Measurements from ENCODE around the gene KCNG2. TPM values are rescaled to one million over a fixed set of nuclear protein-coding genes. Genes with fewer than 3 reads are reported as not detected.

KCNG2 gene
- total RNA-seq, 2 donors from 2014 or later, result 1.5 TPM; not detected in 1

- DNase-seq (ENCODE audit: low spot score), result no peak
- H3K36me3 ChIP-seq, result no peaks in the 10 kb centered on the region
- no peak for ATAC-seq (ENCODE audit: insufficient number of reproducible peaks, low FRiP score, low read depth)
- no peak for TF ChIP-seq CTCF (IDR thresholded peaks at IDR 0.05)
- no peaks in the 10 kb centered on the region for H3K27me3 ChIP-seq (replicated peaks; ENCODE audit: insufficient read depth)
- H3K4me1 ChIP-seq (ENCODE audit: control insufficient read depth in 1 of 2, low read depth in 2 of 2), result no peaks in the 10 kb centered on the region
- no peak overlapping the region for H3K4me3 ChIP-seq
- H3K27ac ChIP-seq, result no peak overlapping the region
- H3K9me3 ChIP-seq, result peaks cover 55% of the 10 kb centered on the region
Observed at GRCh38 chr18:79890674-79891073, 92.9 kb downstream of the KCNG2 start.

- Histone ChIP-seq H3K27me3 (replicated peaks; ENCODE audit: insufficient read depth) (no peaks in the 10 kb centered on the region), H3K4me3 (no peak overlapping the region), H3K4me1 (ENCODE audit: control insufficient read depth in 1 of 2, low read depth in 2 of 2) (no peaks in the 10 kb centered on the region), H3K9me3 (peaks cover 59% of the 10 kb centered on the region), H3K27ac (no peak overlapping the region), H3K36me3 (no peaks in the 10 kb centered on the region)
- ATAC-seq (ENCODE audit: insufficient number of reproducible peaks, low FRiP score, low read depth) (no peak), DNase-seq (ENCODE audit: low spot score) (no peak)
- no peak for TF ChIP-seq CTCF (IDR thresholded peaks at IDR 0.05)
Observed at GRCh38 chr18:79896738-79897137, 99.0 kb downstream of the KCNG2 start.

GRCh38 chr18:79897940-79898625 is 100.3 kb downstream of the KCNG2 start:
- DNase-seq (ENCODE audit: low spot score) (no peak), ATAC-seq (ENCODE audit: insufficient number of reproducible peaks, low FRiP score, low read depth) (no peak)
- peaks cover 2% of the 10 kb centered on the region for H3K36me3 ChIP-seq
- H3K27me3 ChIP-seq (replicated peaks; ENCODE audit: insufficient read depth), result no peaks in the 10 kb centered on the region
- TF ChIP-seq CTCF (IDR thresholded peaks at IDR 0.05), result no peak
- no peak overlapping the region for H3K27ac ChIP-seq
- H3K4me3 ChIP-seq, result no peak overlapping the region
- peaks cover 50% of the 10 kb centered on the region for H3K9me3 ChIP-seq
- no peaks in the 10 kb centered on the region for H3K4me1 ChIP-seq (ENCODE audit: control insufficient read depth in 1 of 2, low read depth in 2 of 2)

GRCh38 chr18:79898952-79899608 is 101.3 kb downstream of the KCNG2 start:
- ATAC-seq (ENCODE audit: insufficient number of reproducible peaks, low FRiP score, low read depth) (no peak), DNase-seq (ENCODE audit: low spot score) (no peak)
- Histone ChIP-seq H3K36me3 (peaks cover 10% of the 10 kb centered on the region), H3K9me3 (peaks cover 40% of the 10 kb centered on the region), H3K4me1 (ENCODE audit: control insufficient read depth in 1 of 2, low read depth in 2 of 2) (no peaks in the 10 kb centered on the region), H3K27me3 (replicated peaks; ENCODE audit: insufficient read depth) (no peaks in the 10 kb centered on the region), H3K27ac (no peak overlapping the region), H3K4me3 (no peak overlapping the region)
- TF ChIP-seq CTCF (IDR thresholded peaks at IDR 0.05), result no peak

- Histone ChIP-seq H3K4me1 (ENCODE audit: control insufficient read depth in 1 of 2, low read depth in 2 of 2) (no peaks in the 10 kb centered on the region), H3K27me3 (replicated peaks; ENCODE audit: insufficient read depth) (no peaks in the 10 kb centered on the region), H3K9me3 (peaks cover 38% of the 10 kb centered on the region), H3K36me3 (peaks cover 11% of the 10 kb centered on the region), H3K27ac (no peak overlapping the region), H3K4me3 (no peak overlapping the region)
- no peak for DNase-seq (ENCODE audit: low spot score)
- no peak for TF ChIP-seq CTCF (IDR thresholded peaks at IDR 0.05)
- ATAC-seq (ENCODE audit: insufficient number of reproducible peaks, low FRiP score, low read depth), result no peak
Observed at GRCh38 chr18:79899609-79900445, 102.1 kb downstream of the KCNG2 start.

Data from thoracic aorta (tissue), 2 donors.